ENCODE results near the gene UBXN11. TPM values are rescaled to one million over a fixed set of nuclear protein-coding genes. Genes with fewer than 3 reads are reported as not detected.
A peak's percentile ranks its signal among the peaks of the same experiment; 100 is the strongest.

UBXN11 gene
- total RNA-seq, 4 donors from 2014 or later: 7.4 to 36.5 (median 13.4) TPM

DNA sequence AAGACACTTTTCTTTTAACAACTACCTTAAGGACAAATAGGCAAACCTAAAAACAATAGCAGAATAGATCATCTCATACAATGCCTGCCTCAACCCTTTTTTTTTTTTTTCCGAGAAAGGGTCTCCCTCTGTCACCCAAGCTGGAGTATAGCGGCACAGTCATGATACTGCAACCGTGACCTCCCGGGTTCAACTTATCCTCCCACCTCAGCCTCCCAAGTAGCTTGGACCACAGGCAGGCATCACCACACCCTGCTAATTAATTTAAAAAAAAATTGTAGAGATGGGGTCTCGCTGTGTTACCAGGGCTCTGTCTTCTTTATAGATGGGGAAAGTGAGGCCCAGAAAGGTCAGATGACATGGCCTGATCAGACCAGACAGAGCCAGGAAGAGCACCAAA is 18.6 kb downstream of the UBXN11 start:
- intact Hi-C loops (cut with DNase I; ENCODE audit: low total_unique reads): no loop called here
- TF ChIP-seq, protein P1, sequence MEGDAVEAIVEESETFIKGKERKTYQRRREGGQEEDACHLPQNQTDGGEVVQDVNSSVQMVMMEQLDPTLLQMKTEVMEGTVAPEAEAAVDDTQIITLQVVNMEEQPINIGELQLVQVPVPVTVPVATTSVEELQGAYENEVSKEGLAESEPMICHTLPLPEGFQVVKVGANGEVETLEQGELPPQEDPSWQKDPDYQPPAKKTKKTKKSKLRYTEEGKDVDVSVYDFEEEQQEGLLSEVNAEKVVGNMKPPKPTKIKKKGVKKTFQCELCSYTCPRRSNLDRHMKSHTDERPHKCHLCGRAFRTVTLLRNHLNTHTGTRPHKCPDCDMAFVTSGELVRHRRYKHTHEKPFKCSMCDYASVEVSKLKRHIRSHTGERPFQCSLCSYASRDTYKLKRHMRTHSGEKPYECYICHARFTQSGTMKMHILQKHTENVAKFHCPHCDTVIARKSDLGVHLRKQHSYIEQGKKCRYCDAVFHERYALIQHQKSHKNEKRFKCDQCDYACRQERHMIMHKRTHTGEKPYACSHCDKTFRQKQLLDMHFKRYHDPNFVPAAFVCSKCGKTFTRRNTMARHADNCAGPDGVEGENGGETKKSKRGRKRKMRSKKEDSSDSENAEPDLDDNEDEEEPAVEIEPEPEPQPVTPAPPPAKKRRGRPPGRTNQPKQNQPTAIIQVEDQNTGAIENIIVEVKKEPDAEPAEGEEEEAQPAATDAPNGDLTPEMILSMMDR (IDR thresholded peaks at IDR 0.05): no peak
- no peak for TF ChIP-seq POLR2A (IDR thresholded peaks at IDR 0.05)
- DNase-seq: no peak
- peaks cover 0 to 3% of the 10 kb centered on the region in 2 donors for H3K4me1 ChIP-seq
- no peaks in the 10 kb centered on the region for H3K9me3 ChIP-seq
- no peak overlapping the region for H3K27ac ChIP-seq
- no peaks in the 10 kb centered on the region for H3K27me3 ChIP-seq
- no peak overlapping the region for H3K4me3 ChIP-seq
- H3K36me3 ChIP-seq: no peaks in the 10 kb centered on the region

DNA sequence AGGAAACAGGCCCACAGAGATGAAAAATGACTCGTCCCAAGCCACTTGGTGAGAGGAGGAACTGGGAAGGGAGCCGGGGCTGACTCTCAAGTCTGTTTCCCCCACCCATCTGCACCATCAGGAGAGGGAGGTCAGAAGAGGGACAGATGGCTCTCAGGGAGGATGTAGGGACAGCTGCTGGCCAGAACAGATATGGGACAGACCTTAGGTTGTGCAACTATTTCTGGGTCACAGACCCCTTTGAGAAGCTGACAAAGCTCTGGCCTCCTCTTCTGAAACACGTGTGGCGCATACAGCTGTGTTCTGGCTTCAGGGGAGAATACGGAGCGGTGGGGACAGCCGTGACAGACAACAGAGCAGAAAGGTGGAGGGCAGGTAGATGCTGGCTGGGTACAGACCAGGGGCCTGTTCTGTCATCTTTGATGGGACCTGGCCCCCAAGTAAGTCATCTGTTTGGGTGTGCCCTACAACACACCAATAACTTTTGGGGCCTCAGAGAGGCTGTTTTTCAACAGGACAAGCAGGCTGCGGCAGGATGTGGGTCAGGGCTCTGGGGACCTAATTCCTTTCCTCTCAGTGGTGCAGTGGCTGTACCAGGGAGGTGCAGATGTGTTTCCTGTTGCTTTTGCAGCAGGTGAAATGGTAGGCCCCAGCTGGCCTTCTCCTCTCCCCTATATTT is 19.3 kb downstream of the UBXN11 start:
- Histone ChIP-seq H3K27ac (peak overlapping the region; percentile 21 to 29), H3K4me1 (peaks cover 0 to 3% of the 10 kb centered on the region in 2 donors), H3K27me3 (no peaks in the 10 kb centered on the region), H3K4me3 (no peak overlapping the region), H3K36me3 (no peaks in the 10 kb centered on the region), H3K9me3 (no peaks in the 10 kb centered on the region)
- intact Hi-C loops (cut with DNase I; ENCODE audit: low total_unique reads): no loop called here
- DNase-seq: no peak
- no peak for TF ChIP-seq POLR2A (IDR thresholded peaks at IDR 0.05)
- TF ChIP-seq, protein P1 (IDR thresholded peaks at IDR 0.05): no peak

DNA sequence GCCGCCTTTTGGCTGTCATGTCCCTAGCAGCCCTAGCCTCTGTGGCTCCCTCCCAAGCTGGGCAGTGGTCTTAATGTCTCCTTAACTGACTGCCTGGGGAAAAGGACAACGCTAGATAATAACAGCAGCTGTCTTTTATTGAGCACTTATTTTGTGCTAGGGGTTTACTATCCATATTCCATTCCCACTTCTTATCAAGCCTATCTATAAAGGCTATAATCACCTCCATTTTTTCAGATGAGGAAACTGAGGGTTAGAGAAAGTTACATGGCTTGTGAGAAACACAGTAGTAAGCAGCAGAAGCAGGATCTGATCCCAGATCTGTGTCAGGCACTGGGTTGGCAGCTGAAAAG is 20.4 kb downstream of the UBXN11 start:
- intact Hi-C loops (cut with DNase I; ENCODE audit: low total_unique reads): no loop called here
- DNase-seq: no peak
- Histone ChIP-seq H3K4me3 (no peak overlapping the region), H3K4me1 (peaks cover 0 to 3% of the 10 kb centered on the region in 2 donors), H3K27ac (no peak overlapping the region), H3K36me3 (no peaks in the 10 kb centered on the region), H3K27me3 (no peaks in the 10 kb centered on the region), H3K9me3 (no peaks in the 10 kb centered on the region)
- TF ChIP-seq, protein P1 (IDR thresholded peaks at IDR 0.05): no peak
- no peak for TF ChIP-seq POLR2A (IDR thresholded peaks at IDR 0.05)

DNA sequence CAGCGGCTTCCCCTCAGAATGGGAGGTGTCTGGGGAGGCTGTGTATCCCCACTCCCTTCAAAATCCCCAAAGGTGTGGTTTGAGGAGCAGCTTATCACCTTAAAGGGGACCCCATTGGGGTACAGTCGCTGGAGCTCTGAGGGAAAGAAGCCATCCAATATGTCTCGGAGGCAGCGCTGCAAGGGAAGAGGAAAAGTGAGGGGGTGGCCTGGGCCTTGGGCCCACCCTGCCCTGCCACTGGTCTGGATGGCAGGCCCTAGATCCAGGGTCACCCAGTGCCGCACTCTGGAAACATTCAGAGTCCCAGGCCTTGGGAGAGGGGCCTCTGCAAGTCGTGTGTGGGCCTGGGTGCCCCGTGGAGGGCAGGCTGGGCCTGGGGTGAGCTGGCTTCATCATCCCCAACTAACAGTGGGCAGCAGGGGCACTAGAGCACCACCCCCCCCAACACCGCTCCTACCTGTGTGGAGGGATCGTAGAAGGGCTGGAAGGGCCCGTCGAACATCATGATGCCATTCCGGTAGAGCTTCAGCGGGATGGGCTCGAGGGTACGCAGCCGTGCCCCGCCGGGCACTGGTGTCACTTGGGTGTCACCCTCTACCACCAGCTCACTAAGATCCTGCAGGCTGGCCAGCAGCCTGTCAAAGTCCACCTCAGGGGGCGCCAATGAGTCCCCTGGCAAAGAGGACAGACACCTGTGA is 20.9 kb downstream of the UBXN11 start:
- no peak overlapping the region for H3K27ac ChIP-seq
- no peak for TF ChIP-seq POLR2A (IDR thresholded peaks at IDR 0.05)
- TF ChIP-seq, protein P1 (IDR thresholded peaks at IDR 0.05): no peak
- no peaks in the 10 kb centered on the region for H3K27me3 ChIP-seq
- no peak overlapping the region for H3K4me3 ChIP-seq
- intact Hi-C loops (cut with DNase I; ENCODE audit: low total_unique reads): no loop called here
- no peak for DNase-seq
- H3K36me3 ChIP-seq: no peaks in the 10 kb centered on the region
- peaks cover 0 to 3% of the 10 kb centered on the region in 2 donors for H3K4me1 ChIP-seq
- H3K9me3 ChIP-seq: no peaks in the 10 kb centered on the region

DNA sequence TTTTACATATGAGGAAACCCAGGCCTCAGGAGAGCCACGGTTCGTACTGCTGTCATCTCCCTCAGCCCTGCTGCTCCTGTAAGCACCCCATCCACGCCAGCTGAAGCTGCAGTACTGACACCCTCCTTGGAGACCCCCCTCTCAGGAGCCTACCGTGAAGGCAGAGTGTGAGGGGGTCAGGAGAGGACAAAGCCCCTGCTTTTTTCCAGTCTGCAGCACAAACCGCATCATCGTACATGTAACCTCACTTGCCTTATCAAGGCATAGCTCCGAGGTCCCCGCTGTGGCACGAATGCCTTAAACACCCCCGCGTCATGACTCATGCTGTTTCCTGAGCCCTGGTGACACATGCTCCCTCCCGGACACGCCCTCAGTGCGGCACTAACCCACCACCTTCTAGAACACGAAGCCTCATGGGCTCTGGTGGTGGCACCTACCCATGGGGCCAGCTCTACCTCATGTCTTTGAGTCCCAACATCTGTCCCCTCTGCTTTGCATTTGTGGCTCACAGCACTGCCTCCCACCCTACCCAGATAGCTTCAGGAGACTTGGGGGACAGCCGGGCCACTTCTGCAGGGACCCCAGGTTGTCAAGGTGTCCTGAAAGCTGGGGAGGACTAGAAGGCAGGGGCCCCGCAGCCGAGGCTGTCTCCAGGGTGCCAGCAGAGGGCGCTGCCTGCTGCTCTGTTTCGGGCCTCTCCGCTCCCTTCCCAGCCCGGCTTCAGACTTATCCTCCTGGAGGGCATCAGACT is 21.7 kb downstream of the UBXN11 start:
- intact Hi-C loops (cut with DNase I; ENCODE audit: low total_unique reads): loop anchor here (5.0 kb wide), 1 partner anchor 38 kb away; no protein-coding TSS in a partner anchor
- TF ChIP-seq POLR2A (IDR thresholded peaks at IDR 0.05): no peak
- TF ChIP-seq, protein P1 (IDR thresholded peaks at IDR 0.05): peak; percentile 13 to 54 (median 38)
- Histone ChIP-seq H3K27ac (no peak overlapping the region), H3K27me3 (no peaks in the 10 kb centered on the region), H3K4me1 (peaks cover 0 to 3% of the 10 kb centered on the region in 2 donors), H3K4me3 (no peak overlapping the region), H3K9me3 (no peaks in the 10 kb centered on the region), H3K36me3 (no peaks in the 10 kb centered on the region)
- DNase-seq: peak; percentile 54 to 66
